ENCODE data around the gene LYPD6B. TPM values are rescaled to one million over a fixed set of nuclear protein-coding genes. Genes with fewer than 3 reads are reported as not detected.

LYPD6B gene
- total RNA-seq, 1 experiment from 2014 or later: 2.0 TPM

DNA sequence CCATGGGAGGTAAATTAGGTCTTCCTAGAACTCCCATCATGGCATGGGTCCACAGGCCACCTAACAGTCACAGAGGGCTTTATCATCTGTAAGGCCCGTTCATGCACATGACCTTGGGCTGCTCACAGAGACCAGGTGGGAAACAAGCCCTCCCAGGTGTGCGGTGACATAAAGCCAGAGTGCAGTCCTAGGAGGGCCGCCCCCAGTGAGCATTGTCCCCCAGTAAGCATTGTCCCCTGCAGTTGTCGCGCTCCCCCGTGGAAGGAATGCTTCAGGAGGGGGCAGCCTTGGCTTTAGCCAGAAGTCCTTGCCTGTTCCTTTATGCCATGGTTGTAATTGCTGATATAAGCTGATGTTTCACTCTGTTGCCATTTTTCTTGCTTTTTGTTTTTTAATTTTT is 41.7 kb upstream of the LYPD6B start:
- H3K23ac ChIP-seq (ENCODE audit: insufficient read length, low read depth, low read length): no peak overlapping the region
- no peaks in the 10 kb centered on the region for H4K20me1 ChIP-seq (ENCODE audit: control insufficient read depth, insufficient read depth, insufficient read length)
- no peak overlapping the region for H3K14ac ChIP-seq (ENCODE audit: insufficient read depth, low read length)
- peaks cover 0 to 7% of the 10 kb centered on the region in 2 experiments; a peak in 1 of 5 replicates for H3K9me3 Mint-ChIP-seq
- no peak overlapping the region for H2AFZ ChIP-seq (ENCODE audit: low read length)
- no peak overlapping the region for H2BK15ac ChIP-seq (ENCODE audit: low read depth, low read length)
- H2BK12ac ChIP-seq (ENCODE audit: insufficient read length, low read depth, low read length): no peak overlapping the region
- H3K4ac ChIP-seq (ENCODE audit: low read depth, low read length): no peak overlapping the region
- H2BK120ac ChIP-seq (ENCODE audit: low read depth, low read length, poor library complexity, severe bottlenecking): no peak overlapping the region
- H3K4me3 Mint-ChIP-seq: no peak overlapping the region
- H3K79me2 ChIP-seq (ENCODE audit: insufficient read depth, low read length): no peaks in the 10 kb centered on the region
- H3K27me3 Mint-ChIP-seq (ENCODE audit: low read depth): no peaks in the 10 kb centered on the region
- no peak overlapping the region for H4K5ac ChIP-seq (ENCODE audit: insufficient read length, low read depth, low read length)
- no peak overlapping the region for H2BK20ac ChIP-seq (ENCODE audit: low read depth, low read length, poor library complexity, severe bottlenecking)
- H3K27ac ChIP-seq (ENCODE audit: insufficient read length, low read depth, low read length): no peak overlapping the region
- no peak overlapping the region for H3K4me2 ChIP-seq (ENCODE audit: insufficient read depth, insufficient read length, low read length)
- H4K91ac ChIP-seq (ENCODE audit: insufficient read length, low read depth, low read length): no peak overlapping the region
- H3K27me3 ChIP-seq (ENCODE audit: insufficient read depth, low read length): no peaks in the 10 kb centered on the region
- no peak overlapping the region for H3K56ac ChIP-seq (ENCODE audit: insufficient read length, low read depth, low read length)
- H2AK5ac ChIP-seq (ENCODE audit: insufficient read length, low read length): no peak overlapping the region
- TF ChIP-seq, protein P1, sequence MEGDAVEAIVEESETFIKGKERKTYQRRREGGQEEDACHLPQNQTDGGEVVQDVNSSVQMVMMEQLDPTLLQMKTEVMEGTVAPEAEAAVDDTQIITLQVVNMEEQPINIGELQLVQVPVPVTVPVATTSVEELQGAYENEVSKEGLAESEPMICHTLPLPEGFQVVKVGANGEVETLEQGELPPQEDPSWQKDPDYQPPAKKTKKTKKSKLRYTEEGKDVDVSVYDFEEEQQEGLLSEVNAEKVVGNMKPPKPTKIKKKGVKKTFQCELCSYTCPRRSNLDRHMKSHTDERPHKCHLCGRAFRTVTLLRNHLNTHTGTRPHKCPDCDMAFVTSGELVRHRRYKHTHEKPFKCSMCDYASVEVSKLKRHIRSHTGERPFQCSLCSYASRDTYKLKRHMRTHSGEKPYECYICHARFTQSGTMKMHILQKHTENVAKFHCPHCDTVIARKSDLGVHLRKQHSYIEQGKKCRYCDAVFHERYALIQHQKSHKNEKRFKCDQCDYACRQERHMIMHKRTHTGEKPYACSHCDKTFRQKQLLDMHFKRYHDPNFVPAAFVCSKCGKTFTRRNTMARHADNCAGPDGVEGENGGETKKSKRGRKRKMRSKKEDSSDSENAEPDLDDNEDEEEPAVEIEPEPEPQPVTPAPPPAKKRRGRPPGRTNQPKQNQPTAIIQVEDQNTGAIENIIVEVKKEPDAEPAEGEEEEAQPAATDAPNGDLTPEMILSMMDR (conservative IDR thresholded peaks at IDR 0.05): no peak
- no peak overlapping the region for H4K8ac ChIP-seq (replicated peaks; ENCODE audit: insufficient read length, low read depth, low read length)
- H3K4me1 ChIP-seq (ENCODE audit: insufficient read depth, low read length): peaks cover 16% of the 10 kb centered on the region
- no peak overlapping the region for H3K9ac ChIP-seq (ENCODE audit: extremely low read depth, insufficient read length, low read length)
- H3K23me2 ChIP-seq (ENCODE audit: insufficient read length, low read depth, low read length, poor library complexity, severe bottlenecking): peaks cover 3% of the 10 kb centered on the region
- H2BK5ac ChIP-seq (ENCODE audit: insufficient read length, low read length): no peak overlapping the region
- no peak for DNase-seq
- H3K36me3 Mint-ChIP-seq (ENCODE audit: insufficient read depth in 1 of 3, low read depth in 3 of 3): peaks cover 41 to 56% (median 45%) of the 10 kb centered on the region in 3 experiments
- H3K27ac Mint-ChIP-seq: no peak overlapping the region
- H3K79me1 ChIP-seq (ENCODE audit: insufficient read depth, low read depth, low read length, poor library complexity, severe bottlenecking): no peaks in the 10 kb centered on the region
- H3K9me3 ChIP-seq (ENCODE audit: control insufficient read depth, low read depth, low read length): no peaks in the 10 kb centered on the region
- no peak overlapping the region for H3T11ph ChIP-seq (ENCODE audit: low read length)
- H3K18ac ChIP-seq (ENCODE audit: insufficient read length, low read depth, low read length): no peak overlapping the region
- no CpG with 5 or more reads among the region's 6 CpGs for WGBS (ENCODE audit: extremely low coverage, insufficient read length, low lambda C conversion rate)
- peaks cover 44% of the 10 kb centered on the region in 2 experiments for H3K4me1 Mint-ChIP-seq

All from H9 (cell line).